ENCODE measurements around the gene RAPGEF4.

- no peak for TF ChIP-seq GATA2 (IDR thresholded peaks at IDR 0.05; ENCODE audit: low read depth, low read length)
- no peak for TF ChIP-seq GATA3 (IDR thresholded peaks at IDR 0.05; ENCODE audit: low read depth, low read length)
Observed at GRCh38 chr2:172811027-172811426, 75.4 kb downstream of the RAPGEF4 start.
